CD14-positive monocyte (primary cell): ENCODE measurements around the gene MAPKAPK3. TPM values are rescaled to one million over a fixed set of nuclear protein-coding genes. Genes with fewer than 3 reads are reported as not detected.

Experiments used
- DNase-seq, 3 donors: peaks; one replicate each; pipeline ENCODE4 v3.0.0-alpha.2; 2011 to 2022
- H2AFZ ChIP-seq: 2 replicates; pipeline ENCODE4 v1.6.0; 2012; ENCODE audit warnings: mild to moderate bottlenecking, low read depth, low read length, inconsistent platforms; ENCODE audit not compliant: insufficient read depth, poor library complexity, severe bottlenecking
- H3K27ac ChIP-seq, 2 donors: 1 replicate in 1 of 2; 2 replicates in 1 of 2; pipeline ENCODE4 v1.5.1; 2012 to 2013; ENCODE audit warnings: low read length in 2 of 2, control low read depth in 1 of 2, inconsistent platforms in 1 of 2, low read depth in 1 of 2, mild to moderate bottlenecking in 1 of 2
- H3K27me3 ChIP-seq, 2 donors: one replicate each; pipeline versions ENCODE4 v1.6.0 to v1.6.1; 2011 to 2013; ENCODE audit warnings: low read length in 2 of 2; ENCODE audit not compliant: control insufficient read depth in 2 of 2, insufficient read depth in 2 of 2
- H3K36me3 ChIP-seq, 2 donors: replicated peaks in 1 of 2; 1 replicate in 1 of 2; 2 replicates in 1 of 2; pipeline versions ENCODE4 v1.5.1 to v1.6.1; 2012 to 2013; ENCODE audit warnings: low read length in 2 of 2, control low read depth in 1 of 2, inconsistent platforms in 1 of 2, mild to moderate bottlenecking in 1 of 2; ENCODE audit not compliant: insufficient read depth in 2 of 2, control insufficient read depth in 1 of 2
- H3K4me1 ChIP-seq, 2 donors: 1 replicate in 1 of 2; 2 replicates in 1 of 2; pipeline versions ENCODE4 v1.5.1 to v1.6.1; 2012 to 2013; ENCODE audit warnings: low read length in 2 of 2, control low read depth in 1 of 2, inconsistent platforms in 1 of 2, mild to moderate bottlenecking in 1 of 2, moderate library complexity in 1 of 2; ENCODE audit not compliant: insufficient read depth in 2 of 2, control insufficient read depth in 1 of 2
- H3K4me2 ChIP-seq: replicated peaks from 2 replicates; pipeline ENCODE3; 2012; ENCODE audit warnings: low read length, moderate library complexity, mild to moderate bottlenecking; ENCODE audit not compliant: poor library complexity, severe bottlenecking; ENCODE audit errors: extremely low read depth
- H3K4me3 ChIP-seq, 3 experiments: fragments of 200-600 bp in 1 of 3; sonication (generic) in 1 of 3; replicated peaks in 1 of 3; 1 replicate in 2 of 3; 2 replicates in 1 of 3; pipeline ENCODE4 v1.5.1; 2011 to 2013; ENCODE audit warnings: low read length in 3 of 3, mild to moderate bottlenecking in 3 of 3, control low read depth in 2 of 3, low read depth in 2 of 3, inconsistent platforms in 1 of 3, moderate library complexity in 1 of 3
- H3K79me2 ChIP-seq: 2 replicates; pipeline ENCODE4 v1.6.0; 2012; ENCODE audit warnings: mild to moderate bottlenecking, control low read depth, inconsistent platforms, low read length, moderate library complexity; ENCODE audit not compliant: insufficient read depth
- H3K9ac ChIP-seq: 2 replicates; pipeline ENCODE4 v1.6.0; 2017; ENCODE audit warnings: low read length, mild to moderate bottlenecking; ENCODE audit not compliant: insufficient read depth, poor library complexity, severe bottlenecking
- H3K9me3 ChIP-seq, 2 donors: replicated peaks in 1 of 2; 1 replicate in 1 of 2; 2 replicates in 1 of 2; pipeline versions ENCODE4 v1.5.1 to v1.6.1; 2012 to 2013; ENCODE audit warnings: low read length in 2 of 2, control low read depth in 1 of 2; ENCODE audit not compliant: control insufficient read depth in 1 of 2, insufficient read depth in 1 of 2
- H4K20me1 ChIP-seq: 2 replicates; pipeline ENCODE4 v1.6.0; 2012; ENCODE audit warnings: mild to moderate bottlenecking, low read length, control low read depth, moderate library complexity; ENCODE audit not compliant: insufficient read depth
- H3K27ac Mint-ChIP-seq, 7 donors: one replicate each; pipeline ENCODE4 v1.8.0; 2020; ENCODE audit warnings: mild to moderate bottlenecking in 7 of 7, mixed read lengths in 7 of 7, moderate library complexity in 6 of 7, inconsistent platforms in 2 of 7
- H3K27me3 Mint-ChIP-seq, 3 donors: one replicate each; pipeline ENCODE4 v1.8.0; 2021 to 2022; ENCODE audit warnings: low read depth in 3 of 3, mild to moderate bottlenecking in 3 of 3, mixed read lengths in 3 of 3, moderate library complexity in 3 of 3, inconsistent platforms in 1 of 3
- H3K36me3 Mint-ChIP-seq, 2 donors: one replicate each; pipeline ENCODE4 v1.8.0; 2020; ENCODE audit warnings: mixed read lengths in 2 of 2, inconsistent platforms in 1 of 2, mild to moderate bottlenecking in 1 of 2
- H3K4me1 Mint-ChIP-seq: one replicate; pipeline ENCODE4 v1.8.0; 2020; ENCODE audit warnings: mild to moderate bottlenecking, mixed read lengths
- H3K4me3 Mint-ChIP-seq, 2 donors: one replicate each; pipeline ENCODE4 v1.8.0; 2020; ENCODE audit warnings: mild to moderate bottlenecking in 2 of 2, mixed read lengths in 2 of 2, moderate library complexity in 1 of 2
- H3K9me3 Mint-ChIP-seq, 7 donors: one replicate each; pipeline ENCODE4 v1.8.0; 2020 to 2022; ENCODE audit warnings: mixed read lengths in 7 of 7, mild to moderate bottlenecking in 6 of 7, moderate library complexity in 6 of 7, inconsistent platforms in 2 of 7
- CTCF ChIP-seq: fragments of 200-600 bp; IDR thresholded peaks from one replicate; pipeline ENCODE4 v1.8.0; 2022; ENCODE audit warnings: antibody characterized with exemption, mild to moderate bottlenecking
- WGBS: methylation state at CpG from one replicate; pipeline ENCODE4 v1.1.5; 2013; ENCODE audit warnings: missing lambda C conversion rate; ENCODE audit not compliant: insufficient coverage; 5-methylcytosine and 5-hydroxymethylcytosine counted together
- intact Hi-C, 2 donors: fragments of 100-400 bp; cut with micrococcal nuclease; formaldehyde crosslinking; loops; one replicate each; pipeline versions ENCODE4 v1.15.0 to v1.15.1; 2023
- polyA plus RNA-seq, 3 donors: library from polyadenylated mRNA; depleted of rRNA in 1 of 3; unstranded in 2 of 3; stranded (reverse) in 1 of 3; fragments of 300-500 nt in 2 of 3; fragments of >200 nt in 1 of 3; fragmentation: Illumina TruSeq in 2 of 3; gene quantifications; 1 replicate in 2 of 3; 2 replicates in 1 of 3; pipeline ENCODE4 v1.2.3, GENCODE V29; 2012 to 2021

The MAPKAPK3 gene
- polyA plus RNA-seq, 3 donors = 173 to 252 (median 201) TPM

GRCh38 chr3:50623840-50624474, 7.0 kb downstream of the MAPKAPK3 start:
- TF ChIP-seq CTCF = no peak
- peaks cover 0 to 2% (median 0%) of the 10 kb centered on the region in 3 donors for H3K27me3 Mint-ChIP-seq
- H3K27ac Mint-ChIP-seq = peak overlapping the region; percentile 84 to 99 (median 98)
- Histone ChIP-seq H3K9me3 (no peaks in the 10 kb centered on the region), H3K79me2 (peaks cover 97% of the 10 kb centered on the region), H3K27ac (peak overlapping the region; percentile 61 to 94), H4K20me1 (peaks cover 80% of the 10 kb centered on the region), H3K36me3 (peaks cover 32 to 59% of the 10 kb centered on the region in 2 donors), H3K9ac (peak overlapping the region; percentile 23), H3K4me1 (peaks cover 100% of the 10 kb centered on the region in 2 donors), H3K4me3 (peak overlapping the region in 1 of 3 experiments; percentile 45), H2AFZ (no peak overlapping the region), H3K4me2 (peak overlapping the region; percentile 51), H3K27me3 (no peaks in the 10 kb centered on the region)
- peaks cover 96% of the 10 kb centered on the region for H3K4me1 Mint-ChIP-seq
- 0% methylated on average over 6 of the region's 6 CpGs for WGBS
- H3K36me3 Mint-ChIP-seq = peaks cover 55 to 85% of the 10 kb centered on the region in 2 donors
- H3K4me3 Mint-ChIP-seq = peak overlapping the region; percentile 69 to 78
- H3K9me3 Mint-ChIP-seq = no peaks in the 10 kb centered on the region
- intact Hi-C loops = no loop called here
- DNase-seq = no peak

GRCh38 chr3:50624634-50625033, 7.7 kb downstream of the MAPKAPK3 start:
- Histone ChIP-seq H3K27ac (peak overlapping the region; percentile 61 to 94), H3K4me3 (peak overlapping the region in 1 of 3 experiments; percentile 45), H3K36me3 (peaks cover 37 to 61% of the 10 kb centered on the region in 2 donors), H3K9ac (peak overlapping the region; percentile 23), H3K4me2 (peak overlapping the region; percentile 51), H3K9me3 (no peaks in the 10 kb centered on the region), H3K79me2 (peaks cover 97% of the 10 kb centered on the region), H4K20me1 (peaks cover 87% of the 10 kb centered on the region), H2AFZ (no peak overlapping the region), H3K27me3 (no peaks in the 10 kb centered on the region), H3K4me1 (peaks cover 100% of the 10 kb centered on the region in 2 donors)
- intact Hi-C loops = no loop called here
- TF ChIP-seq CTCF = no peak
- Mint-ChIP-seq H3K4me3 (peak overlapping the region; percentile 20 to 78), H3K9me3 (no peaks in the 10 kb centered on the region), H3K4me1 (peaks cover 96% of the 10 kb centered on the region), H3K27me3 (peaks cover 0 to 2% (median 0%) of the 10 kb centered on the region in 3 donors), H3K27ac (peak overlapping the region; percentile 84 to 99 (median 98)), H3K36me3 (peaks cover 51 to 85% of the 10 kb centered on the region in 2 donors)
- WGBS = 100% methylated on average over 2 of the region's 2 CpGs
- DNase-seq = no peak
